Measurements from ENCODE around the gene EFCAB12.
"Not testable (repeated sequence)": the region's sequence is repeated elsewhere in the genome, so short reads cannot be mapped to it uniquely, and the experiment has no call there.

Gene EFCAB12

GRCh38 chr3:129421236-129421883 is 7.1 kb downstream of the EFCAB12 start:
- DNase-seq (ENCODE audit: low read depth, low spot score): no peak

GRCh38 chr3:129419476-129419875 is 9.0 kb downstream of the EFCAB12 start:
- DNase-seq (ENCODE audit: low read depth, low spot score): no peak

GRCh38 chr3:129418041-129418973 is 10.1 kb downstream of the EFCAB12 start:
- DNase-seq (ENCODE audit: low read depth, low spot score): no peak

GRCh38 chr3:129417326-129417725 is 11.1 kb downstream of the EFCAB12 start:
- no peak for DNase-seq (ENCODE audit: low read depth, low spot score)

- DNase-seq (ENCODE audit: low read depth, low spot score): no peak
These were observed 12.0 kb downstream of the EFCAB12 start for GRCh38 chr3:129416415-129416814.

- no peak for DNase-seq (ENCODE audit: low read depth, low spot score)
These were observed 12.6 kb downstream of the EFCAB12 start for GRCh38 chr3:129415830-129416229.

GRCh38 chr3:129415378-129415777 is 13.1 kb downstream of the EFCAB12 start:
- no peak for DNase-seq (ENCODE audit: low read depth, low spot score)

- DNase-seq (ENCODE audit: low read depth, low spot score): no peak
These were observed 14.5 kb downstream of the EFCAB12 start for GRCh38 chr3:129413687-129414506.

- DNase-seq (ENCODE audit: low read depth, low spot score): not testable (repeated sequence)
These were observed 15.2 kb downstream of the EFCAB12 start for GRCh38 chr3:129413238-129413637.

- DNase-seq (ENCODE audit: low read depth, low spot score): no peak
These were observed 15.8 kb downstream of the EFCAB12 start for GRCh38 chr3:129412542-129413198.

GRCh38 chr3:129410971-129411370 is 17.5 kb downstream of the EFCAB12 start:
- DNase-seq (ENCODE audit: low read depth, low spot score): no peak

GRCh38 chr3:129409541-129409940 is 18.9 kb downstream of the EFCAB12 start:
- DNase-seq (ENCODE audit: low read depth, low spot score): no peak

- no peak for DNase-seq (ENCODE audit: low read depth, low spot score)
These were observed 23.8 kb downstream of the EFCAB12 start for GRCh38 chr3:129404610-129405009.

GRCh38 chr3:129404130-129404529 is 24.3 kb downstream of the EFCAB12 start:
- DNase-seq (ENCODE audit: low read depth, low spot score): no peak

GRCh38 chr3:129403450-129403849 is 25.0 kb downstream of the EFCAB12 start:
- no peak for DNase-seq (ENCODE audit: low read depth, low spot score)

GRCh38 chr3:129402616-129403015 is 25.8 kb downstream of the EFCAB12 start:
- DNase-seq (ENCODE audit: low read depth, low spot score): no peak

GRCh38 chr3:129402210-129402609 is 26.2 kb downstream of the EFCAB12 start:
- DNase-seq (ENCODE audit: low read depth, low spot score): no peak

- DNase-seq (ENCODE audit: low read depth, low spot score): no peak
These were observed 28.5 kb downstream of the EFCAB12 start for GRCh38 chr3:129399895-129400357.

- DNase-seq (ENCODE audit: low read depth, low spot score): peak; percentile 30
These were observed 29.1 kb downstream of the EFCAB12 start for GRCh38 chr3:129399145-129399894.

- no peak for DNase-seq (ENCODE audit: low read depth, low spot score)
These were observed 29.7 kb downstream of the EFCAB12 start for GRCh38 chr3:129398803-129399144.
